ENCODE measurements around the gene ACSS1. TPM values are rescaled to one million over a fixed set of nuclear protein-coding genes. Genes with fewer than 3 reads are reported as not detected.

The ACSS1 gene
- total RNA-seq, 2 experiments from 2014 or later = 38.3 to 40.3 TPM

- ChIA-PET CTCF (interaction anchor here (1.1 to 4.0 kb wide), 4 partner anchors 72 to 406 kb away, joined by 3 to 33 read pairs (median 6); no protein-coding TSS in a partner anchor), POLR2A (interaction anchor here (0.7 to 1.7 kb wide), 9 partner anchors 10 to 415 kb away, joined by 3 to 13 read pairs (median 4); partner anchors contain the start of genes ACSS1, CST7 and GINS1)
- no peaks in the 10 kb centered on the region for H3K9me3 Mint-ChIP-seq
- peak within 1 kb of the TSS; percentile 90 for H3K4me3 Mint-ChIP-seq
- H3K36me3 Mint-ChIP-seq (ENCODE audit: low read depth) = peaks cover 29% of the 10 kb centered on the region
- H3K27ac Mint-ChIP-seq = peak within 1 kb of the TSS; percentile 79
- peaks cover 60% of the 10 kb centered on the region for H3K4me1 Mint-ChIP-seq
- DNase-seq = peak; percentile 96
- H3K27me3 Mint-ChIP-seq = peaks cover 8% of the 10 kb centered on the region
Observed at GRCh38 chr20:24992487-24993205, 65.3 kb downstream of the ACSS1 start, which contains the start of gene APMAP. Gene APMAP (minus strand): TSS chr20:24992751. CDS start chr20:24992688, 63 bp downstream.

GRCh38 chr20:24991897-24992486 is 65.9 kb downstream of the ACSS1 start:
- CTCF ChIA-PET = no interaction called here
- peaks cover 63% of the 10 kb centered on the region for H3K4me1 Mint-ChIP-seq
- H3K27ac Mint-ChIP-seq = peak overlapping the region; percentile 79
- H3K9me3 Mint-ChIP-seq = no peaks in the 10 kb centered on the region
- H3K27me3 Mint-ChIP-seq = peaks cover 8% of the 10 kb centered on the region
- POLR2A ChIA-PET = interaction anchor here (0.6 to 1.7 kb wide), 8 partner anchors 17 to 416 kb away, joined by 3 to 13 read pairs (median 4); partner anchors contain the start of genes ACSS1, CST7 and GINS1
- H3K4me3 Mint-ChIP-seq = peak overlapping the region; percentile 90
- H3K36me3 Mint-ChIP-seq (ENCODE audit: low read depth) = peaks cover 33% of the 10 kb centered on the region
- no peak for DNase-seq

- Mint-ChIP-seq H3K4me3 (peak overlapping the region; percentile 90), H3K36me3 (ENCODE audit: low read depth) (peaks cover 33% of the 10 kb centered on the region), H3K27ac (no peak overlapping the region), H3K4me1 (peaks cover 70% of the 10 kb centered on the region), H3K27me3 (no peaks in the 10 kb centered on the region), H3K9me3 (no peaks in the 10 kb centered on the region)
- DNase-seq = no peak
- CTCF ChIA-PET = no interaction called here
- POLR2A ChIA-PET = interaction anchor here (1.0 to 1.1 kb wide), 2 partner anchors 18 to 30 kb away, joined by 3 read pairs; no protein-coding TSS in a partner anchor
Observed at GRCh38 chr20:24990810-24991252, 67.1 kb downstream of the ACSS1 start.

DNA sequence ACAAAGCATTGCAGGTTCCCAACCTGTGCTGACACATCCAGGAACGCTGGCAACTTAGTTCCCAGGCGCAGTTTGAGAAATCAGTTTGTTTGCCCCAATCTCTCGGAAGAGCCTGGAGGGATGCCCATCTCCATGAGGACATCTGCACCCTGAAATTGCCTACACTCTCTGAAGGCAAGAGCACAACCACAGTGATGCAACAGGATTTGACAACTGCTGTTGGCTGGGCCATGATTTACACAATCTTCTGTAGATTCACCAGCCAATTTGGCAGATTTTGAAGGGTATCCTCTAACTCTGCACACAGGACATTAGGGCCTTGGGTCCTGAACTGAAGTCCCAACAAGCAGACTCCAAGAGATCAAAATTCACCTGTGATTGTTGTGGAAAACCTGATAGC is 68.8 kb downstream of the ACSS1 start:
- DNase-seq = no peak
- no peak overlapping the region for H3K27ac Mint-ChIP-seq
- H3K36me3 Mint-ChIP-seq (ENCODE audit: low read depth) = peaks cover 34% of the 10 kb centered on the region
- no peaks in the 10 kb centered on the region for H3K9me3 Mint-ChIP-seq
- POLR2A ChIA-PET = no interaction called here
- no peaks in the 10 kb centered on the region for H3K27me3 Mint-ChIP-seq
- CTCF ChIA-PET = no interaction called here
- peaks cover 75% of the 10 kb centered on the region for H3K4me1 Mint-ChIP-seq
- no peak overlapping the region for H3K4me3 Mint-ChIP-seq

DNA sequence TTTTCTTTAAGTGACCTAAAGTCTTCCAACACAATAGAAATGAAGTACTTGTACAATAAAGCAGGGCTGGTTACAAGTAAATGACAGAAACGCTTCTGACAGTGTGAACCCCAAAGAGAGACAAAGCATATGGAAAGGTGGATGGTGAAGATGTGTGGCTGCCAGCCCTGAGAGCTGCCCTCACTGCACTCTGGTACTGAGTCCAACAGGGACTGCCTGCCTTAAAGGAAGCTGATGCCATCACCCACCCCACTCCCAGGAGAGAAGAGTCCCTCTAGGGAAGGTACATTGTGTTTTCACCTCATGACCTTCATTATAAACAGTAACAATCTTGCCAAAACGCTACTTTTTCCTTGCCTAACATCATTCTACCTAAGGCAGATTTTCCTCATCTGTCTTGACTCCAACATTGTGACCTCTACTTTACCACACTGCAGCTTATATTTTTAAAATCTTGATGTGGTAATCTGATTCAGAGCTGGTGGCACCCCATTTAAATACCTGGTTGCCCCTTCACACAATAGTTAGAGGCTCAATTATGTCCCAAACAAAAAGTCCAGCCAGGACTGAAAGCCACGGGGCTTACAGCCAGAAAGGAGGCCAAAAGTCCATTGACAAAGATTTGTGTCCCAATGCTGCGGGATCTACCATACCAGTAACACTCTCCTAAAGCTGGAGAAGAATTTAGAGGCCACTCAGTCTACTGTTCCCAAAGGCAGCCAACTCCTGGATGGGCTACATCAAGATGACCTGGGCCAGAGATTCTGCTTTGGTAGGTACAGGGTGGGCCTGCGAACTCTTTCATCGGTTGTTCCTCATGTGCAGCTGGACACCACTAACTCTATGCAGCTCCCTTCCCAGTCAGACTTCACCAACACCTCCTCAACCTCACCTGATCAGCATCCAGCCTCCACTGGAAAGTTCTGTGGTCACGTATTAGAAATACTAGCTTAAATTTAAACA is 69.8 kb downstream of the ACSS1 start:
- POLR2A ChIA-PET = interaction anchor here (0.7 kb wide), 1 partner anchor 39 kb away, joined by 4 read pairs; the partner anchor contains the start of gene CST7
- H3K27ac Mint-ChIP-seq = no peak overlapping the region

DNA sequence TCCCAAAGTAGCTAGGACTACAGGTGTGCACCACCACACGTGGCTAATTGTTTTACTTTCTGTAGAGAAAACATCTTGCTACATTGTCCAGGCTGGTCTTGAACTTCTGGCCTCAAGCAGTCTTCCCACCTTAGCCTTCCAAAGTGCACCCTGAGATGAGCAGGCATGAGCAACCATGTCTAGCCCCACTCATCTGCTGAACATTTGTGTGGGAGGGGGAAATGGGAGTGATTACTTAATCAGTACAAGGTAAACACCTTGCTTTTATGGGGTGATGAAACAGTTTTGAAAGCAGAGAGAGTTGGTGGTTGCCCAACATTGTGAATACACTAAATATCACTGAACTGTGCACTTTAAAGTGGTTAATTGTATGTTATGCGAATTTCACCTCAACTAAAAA is 70.7 kb downstream of the ACSS1 start:
- H3K4me1 Mint-ChIP-seq = peaks cover 65% of the 10 kb centered on the region
- H3K27me3 Mint-ChIP-seq = no peaks in the 10 kb centered on the region
- H3K9me3 Mint-ChIP-seq = no peaks in the 10 kb centered on the region
- ChIA-PET POLR2A (no interaction called here), CTCF (no interaction called here)
- no peak for DNase-seq
- H3K36me3 Mint-ChIP-seq (ENCODE audit: low read depth) = peaks cover 51% of the 10 kb centered on the region
- no peak overlapping the region for H3K27ac Mint-ChIP-seq
- no peak overlapping the region for H3K4me3 Mint-ChIP-seq

More for the DNA sequence above, 69.8 kb downstream of the ACSS1 start:
- DNase-seq = no peak
- Mint-ChIP-seq H3K9me3 (no peaks in the 10 kb centered on the region), H3K4me3 (no peak overlapping the region), H3K36me3 (ENCODE audit: low read depth) (peaks cover 43% of the 10 kb centered on the region), H3K27me3 (no peaks in the 10 kb centered on the region), H3K4me1 (peaks cover 65% of the 10 kb centered on the region)
- CTCF ChIA-PET = interaction anchor here (0.5 kb wide), 1 partner anchor 268 kb away, joined by 3 read pairs; no protein-coding TSS in a partner anchor

- Mint-ChIP-seq H3K36me3 (ENCODE audit: low read depth) (peaks cover 53% of the 10 kb centered on the region), H3K4me1 (peaks cover 68% of the 10 kb centered on the region), H3K27ac (no peak overlapping the region), H3K4me3 (no peak overlapping the region), H3K27me3 (no peaks in the 10 kb centered on the region), H3K9me3 (no peaks in the 10 kb centered on the region)
- ChIA-PET POLR2A (no interaction called here), CTCF (no interaction called here)
- DNase-seq = no peak
Observed at GRCh38 chr20:24986436-24987015, 71.4 kb downstream of the ACSS1 start.

DNA sequence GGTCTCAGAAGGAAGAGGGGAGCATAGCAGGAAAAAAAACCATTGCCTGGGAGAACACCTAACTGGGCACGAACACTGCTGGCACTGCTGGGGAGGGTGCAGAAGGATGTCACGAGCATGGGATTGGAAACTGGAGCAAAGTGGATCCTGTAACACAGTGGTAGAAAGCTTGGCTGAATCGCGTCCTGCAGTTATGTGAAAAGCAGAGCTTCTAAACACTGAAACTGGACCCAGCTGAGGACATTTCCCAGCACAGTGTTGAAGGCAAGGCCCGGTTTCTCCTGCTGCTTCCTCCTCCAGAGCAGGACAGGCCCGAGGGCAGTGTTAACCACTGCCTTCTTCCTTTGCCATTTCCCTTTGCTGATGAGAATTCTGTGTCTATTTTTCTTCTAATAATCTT is 72.1 kb downstream of the ACSS1 start:
- Mint-ChIP-seq H3K4me1 (peaks cover 68% of the 10 kb centered on the region), H3K9me3 (no peaks in the 10 kb centered on the region), H3K4me3 (no peak overlapping the region), H3K27me3 (no peaks in the 10 kb centered on the region), H3K36me3 (ENCODE audit: low read depth) (peaks cover 55% of the 10 kb centered on the region), H3K27ac (no peak overlapping the region)
- no peak for DNase-seq
- ChIA-PET CTCF (no interaction called here), POLR2A (interaction anchor here (1.1 kb wide), 1 partner anchor 73 kb away, joined by 3 read pairs; no protein-coding TSS in a partner anchor)

- POLR2A ChIA-PET = interaction anchor here (1.1 kb wide), 1 partner anchor 74 kb away, joined by 3 read pairs; no protein-coding TSS in a partner anchor
- CTCF ChIA-PET = no interaction called here
- peaks cover 3% of the 10 kb centered on the region for H3K9me3 Mint-ChIP-seq
- peaks cover 62% of the 10 kb centered on the region for H3K4me1 Mint-ChIP-seq
- H3K36me3 Mint-ChIP-seq (ENCODE audit: low read depth) = peaks cover 56% of the 10 kb centered on the region
- no peaks in the 10 kb centered on the region for H3K27me3 Mint-ChIP-seq
- no peak overlapping the region for H3K4me3 Mint-ChIP-seq
- no peak overlapping the region for H3K27ac Mint-ChIP-seq
- no peak for DNase-seq
Observed at GRCh38 chr20:24984961-24985640, 72.8 kb downstream of the ACSS1 start.

DNA sequence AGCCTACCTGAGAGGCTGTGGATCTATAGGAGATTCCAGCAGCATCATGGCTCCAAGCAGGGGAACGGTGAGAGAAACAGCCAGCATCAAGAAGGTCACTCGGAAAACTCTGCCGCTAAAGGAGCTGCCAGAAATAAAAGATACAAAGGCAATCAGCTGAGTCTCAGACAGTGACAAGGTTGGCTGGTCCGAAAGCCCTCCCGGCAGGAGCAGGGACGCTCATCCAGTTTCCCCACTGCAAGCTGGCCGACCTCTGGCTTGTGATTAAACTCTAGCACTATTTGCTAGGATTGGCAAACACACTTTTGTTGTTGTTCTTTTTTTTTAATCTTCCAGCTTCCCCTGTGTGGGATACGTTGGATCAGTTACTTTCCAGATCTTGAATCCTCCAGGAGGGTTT is 74.0 kb downstream of the ACSS1 start:
- H3K4me3 Mint-ChIP-seq = no peak overlapping the region
- H3K9me3 Mint-ChIP-seq = peaks cover 10% of the 10 kb centered on the region
- CTCF ChIA-PET = interaction anchor here (1.1 to 1.6 kb wide), 2 partner anchors 53 to 66 kb away, joined by 3 to 4 read pairs; no protein-coding TSS in a partner anchor
- POLR2A ChIA-PET = interaction anchor here (0.9 kb wide), 1 partner anchor 74 kb away, joined by 3 read pairs; the partner anchor contains the start of gene ACSS1
- H3K36me3 Mint-ChIP-seq (ENCODE audit: low read depth) = peaks cover 62% of the 10 kb centered on the region
- peaks cover 55% of the 10 kb centered on the region for H3K4me1 Mint-ChIP-seq
- no peak for DNase-seq
- H3K27me3 Mint-ChIP-seq = no peaks in the 10 kb centered on the region
- no peak overlapping the region for H3K27ac Mint-ChIP-seq

- Mint-ChIP-seq H3K4me1 (peaks cover 43% of the 10 kb centered on the region), H3K9me3 (peaks cover 10% of the 10 kb centered on the region), H3K27ac (peak overlapping the region; percentile 45), H3K4me3 (no peak overlapping the region), H3K36me3 (ENCODE audit: low read depth) (peaks cover 72% of the 10 kb centered on the region), H3K27me3 (no peaks in the 10 kb centered on the region)
- no peak for DNase-seq
- ChIA-PET POLR2A (interaction anchor here (0.7 kb wide), 1 partner anchor 11 kb away, joined by 3 read pairs; the partner anchor contains the start of gene APMAP), CTCF (no interaction called here)
Observed at GRCh38 chr20:24981790-24982189, 76.1 kb downstream of the ACSS1 start.

DNA sequence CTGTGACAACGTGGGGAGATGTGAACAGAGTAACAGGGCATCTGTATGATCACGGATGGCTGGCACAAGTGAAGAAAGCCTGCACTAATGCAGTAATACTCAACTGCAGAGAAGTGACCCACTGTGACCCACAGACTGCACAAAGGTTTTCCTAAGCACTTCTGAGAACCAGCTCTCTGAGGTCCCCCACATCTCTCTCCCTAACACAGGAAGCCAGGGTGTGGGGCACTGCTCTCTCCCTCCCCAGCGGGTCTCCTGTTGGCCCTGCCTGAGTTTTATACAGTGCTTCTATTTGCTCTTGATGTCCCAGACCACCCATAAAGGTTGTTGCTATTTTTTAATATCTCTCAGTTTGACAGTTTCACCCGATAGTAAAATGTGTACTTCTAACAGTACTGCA is 76.7 kb downstream of the ACSS1 start:
- ChIA-PET POLR2A (no interaction called here), CTCF (no interaction called here)
- no peak for DNase-seq
- H3K36me3 Mint-ChIP-seq (ENCODE audit: low read depth) = peaks cover 77% of the 10 kb centered on the region
- H3K27me3 Mint-ChIP-seq = no peaks in the 10 kb centered on the region
- H3K4me1 Mint-ChIP-seq = peaks cover 40% of the 10 kb centered on the region
- H3K9me3 Mint-ChIP-seq = peaks cover 13% of the 10 kb centered on the region
- H3K27ac Mint-ChIP-seq = peak overlapping the region; percentile 45
- no peak overlapping the region for H3K4me3 Mint-ChIP-seq

Measured in activated CD4-positive, alpha-beta memory T cell treated with anti-CD3 and anti-CD28 coated beads, Interleukin-2, amount 10 ng/mL, durations not matched to agents 7 days and 5 days (primary cell).